Measurements from ENCODE around the gene PIGQ.

PIGQ gene

DNA sequence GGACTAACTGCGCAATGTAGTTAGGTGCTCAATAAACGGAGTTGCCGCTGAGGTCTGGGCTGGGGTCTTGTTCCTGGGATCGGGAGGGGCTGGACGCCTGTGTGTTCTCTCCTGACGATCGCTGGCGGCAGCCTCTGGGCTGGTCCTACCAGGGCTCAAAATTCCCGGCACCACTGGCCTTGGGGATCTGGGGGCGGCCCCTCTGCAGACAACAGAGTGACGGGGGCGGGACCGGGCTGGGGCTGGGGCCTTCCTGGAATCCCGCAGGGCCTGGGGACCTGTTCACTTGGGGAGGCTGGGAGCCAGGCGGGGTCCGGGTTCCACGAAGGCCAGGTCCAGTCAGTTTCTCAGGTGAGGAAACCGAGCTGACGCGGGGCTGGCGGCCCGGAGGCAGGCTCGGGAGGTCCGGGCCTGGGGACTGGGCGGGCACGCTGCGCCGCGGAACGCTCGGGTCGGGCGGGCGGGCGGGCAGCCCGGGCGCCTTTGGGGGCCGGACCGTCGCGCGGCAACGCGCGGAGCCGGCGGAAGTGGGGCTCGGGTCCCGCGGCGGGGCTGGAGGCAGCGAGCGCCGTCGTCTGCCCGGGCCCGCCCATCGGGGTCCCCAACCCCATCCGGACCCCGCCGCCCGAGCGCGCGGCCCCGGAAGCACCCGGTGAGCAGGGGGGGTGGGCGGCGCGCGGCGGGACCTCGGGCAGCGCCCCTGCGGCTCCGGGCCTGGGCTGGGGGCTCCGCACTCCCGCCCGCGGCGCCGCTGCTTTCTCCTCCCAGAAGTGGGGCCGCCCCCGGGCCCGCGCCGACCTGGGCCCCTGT lies at the start of gene PIGQ:
TSS of gene PIGQ (plus strand) at position 524 of the 810 bp plus-strand sequence. CDS start 4,107 bp downstream, outside the sequence.
- TF ChIP-seq CTCF (IDR thresholded peaks at IDR 0.05; ENCODE audit: insufficient read depth, low read depth, low read length, missing control alignments) = no peak
- peak; percentile 75 for DNase-seq (ENCODE audit: low read depth)
- peak within 1 kb of the TSS; percentile 77 for H3K4me3 ChIP-seq (ENCODE audit: low read depth, low read length)

- H3K4me3 ChIP-seq (ENCODE audit: low read depth, low read length) = no peak overlapping the region
- DNase-seq (ENCODE audit: low read depth) = no peak
- TF ChIP-seq CTCF (IDR thresholded peaks at IDR 0.05; ENCODE audit: insufficient read depth, low read depth, low read length, missing control alignments) = no peak
Observed at GRCh38 chr16:520847-521246, 48.9 kb upstream of the PIGQ start.

DNA sequence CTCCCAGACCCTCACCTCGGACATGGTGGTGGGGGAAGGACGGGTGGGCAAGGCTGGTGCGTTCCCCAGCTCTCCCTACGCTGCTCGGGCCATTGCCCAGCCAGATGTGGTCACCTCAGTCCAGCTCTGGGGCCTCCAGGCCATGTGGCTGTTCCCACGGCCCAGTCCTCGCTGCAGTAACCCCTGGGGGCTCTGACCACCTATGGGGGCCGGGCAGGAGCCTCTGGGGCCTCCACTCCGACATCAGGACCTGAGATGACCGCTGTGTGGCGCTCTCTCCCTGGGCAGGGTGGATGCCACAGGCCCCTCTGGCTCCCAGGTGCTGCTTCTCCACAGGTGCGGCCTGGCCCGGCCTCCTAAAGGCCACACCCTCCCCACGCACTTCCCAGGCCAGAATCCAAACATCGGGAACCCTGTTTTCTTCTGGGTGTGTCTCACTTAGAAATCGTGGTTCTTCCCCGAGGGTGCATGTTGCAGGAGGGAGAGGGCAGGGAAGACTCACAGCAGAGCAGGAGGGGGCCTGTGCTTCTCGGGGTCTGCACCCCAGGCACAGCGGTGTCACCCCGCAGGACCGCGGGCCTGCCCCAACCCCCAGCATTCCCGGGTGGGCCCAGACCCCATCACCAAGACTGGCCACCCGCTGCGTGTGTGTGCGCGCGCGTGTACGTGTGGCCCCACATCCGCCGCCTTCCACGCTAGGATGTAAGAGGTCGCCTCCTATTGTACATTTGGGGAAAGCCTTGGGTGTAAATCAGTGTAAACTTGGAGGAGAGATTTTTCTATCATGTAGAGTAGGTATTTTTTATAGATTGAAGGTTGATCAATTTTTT lies 48.2 kb upstream of the PIGQ start:
- no peak for TF ChIP-seq CTCF (IDR thresholded peaks at IDR 0.05; ENCODE audit: insufficient read depth, low read depth, low read length, missing control alignments)
- H3K4me3 ChIP-seq (ENCODE audit: low read depth, low read length) = no peak overlapping the region
- no peak for DNase-seq (ENCODE audit: low read depth)

DNA sequence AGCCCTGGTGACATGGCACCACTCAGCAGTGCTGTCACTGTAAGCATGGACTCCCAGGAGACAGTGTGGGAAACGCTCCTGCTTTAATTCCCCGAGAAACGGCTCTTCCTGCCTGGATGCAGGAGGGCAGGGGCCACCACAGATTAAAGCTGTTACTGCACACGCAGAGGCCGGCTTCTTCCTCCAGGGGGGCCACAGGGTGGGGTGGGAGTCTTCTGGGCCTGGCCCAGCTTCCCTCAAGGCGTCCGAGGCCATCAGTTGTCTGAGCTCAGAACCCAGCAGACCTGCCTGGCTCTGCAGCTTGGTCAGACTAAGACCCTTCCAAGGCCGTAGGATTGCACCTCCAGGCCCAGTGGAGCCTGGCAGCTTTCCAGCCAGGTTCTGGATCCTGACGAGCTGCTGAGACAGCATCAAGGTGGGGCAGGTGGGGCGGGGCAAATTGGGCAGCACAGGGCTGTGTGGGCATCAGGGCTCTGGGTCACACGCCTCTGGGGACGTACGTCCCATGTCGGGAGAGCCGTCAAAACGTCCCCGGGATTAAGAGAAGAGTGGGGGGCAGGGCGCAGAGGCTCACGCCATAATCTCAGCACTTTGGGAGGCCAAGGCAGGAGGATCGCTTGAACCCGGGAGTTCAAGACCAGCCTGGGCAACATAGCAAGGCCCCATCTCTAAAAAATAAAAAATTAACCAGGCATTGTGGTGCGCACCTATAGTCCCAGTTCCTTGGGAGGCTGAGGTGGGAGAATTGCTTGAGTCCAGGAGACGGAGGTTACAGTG lies 47.3 kb upstream of the PIGQ start:
- no peak overlapping the region for H3K4me3 ChIP-seq (ENCODE audit: low read depth, low read length)
- no peak for TF ChIP-seq CTCF (IDR thresholded peaks at IDR 0.05; ENCODE audit: insufficient read depth, low read depth, low read length, missing control alignments)
- no peak for DNase-seq (ENCODE audit: low read depth)

DNA sequence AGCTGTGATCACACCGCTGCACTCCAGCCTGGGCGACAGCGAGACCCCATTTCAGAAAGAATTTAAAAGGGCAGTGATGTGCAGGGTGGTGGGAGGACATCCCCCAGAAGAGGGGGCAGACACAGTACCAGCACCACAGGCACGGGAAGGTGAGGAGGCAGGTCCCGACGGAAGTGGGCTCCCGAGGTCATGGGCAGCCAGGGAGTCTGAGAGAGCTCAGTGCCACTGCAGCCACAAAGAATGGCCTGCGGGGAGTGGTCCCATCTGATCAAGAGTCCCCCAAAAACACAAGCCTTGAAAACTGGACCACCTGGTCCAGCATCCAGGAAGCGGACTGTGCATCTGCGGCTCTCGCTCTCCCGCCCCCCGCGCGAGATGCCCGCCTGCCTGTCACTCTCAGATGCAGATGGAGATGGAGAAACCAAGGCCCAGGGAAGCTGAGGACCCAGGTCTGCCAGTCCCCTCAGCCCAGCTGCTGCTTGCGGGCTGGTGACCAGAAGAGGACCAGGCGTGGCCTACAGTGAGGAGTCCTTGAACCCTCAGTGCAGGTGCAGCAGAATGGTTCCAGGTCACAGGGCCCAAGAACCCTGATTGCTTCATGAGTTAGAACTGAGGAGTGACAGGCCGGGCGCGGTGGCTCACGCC lies 46.5 kb upstream of the PIGQ start:
- DNase-seq (ENCODE audit: low read depth) = no peak
- TF ChIP-seq CTCF (IDR thresholded peaks at IDR 0.05; ENCODE audit: insufficient read depth, low read depth, low read length, missing control alignments) = no peak
- no peak overlapping the region for H3K4me3 ChIP-seq (ENCODE audit: low read depth, low read length)

All from GM12865 (cell line).